ENCODE data around the gene ESRRA.

GRCh38 chr11:64275841-64276240 lies 29.5 kb upstream of the ESRRA start:
- TF ChIP-seq CTCF (IDR thresholded peaks at IDR 0.05) (no peak), POLR2A (IDR thresholded peaks at IDR 0.05) (no peak)

Measured in tibial nerve (tissue), 3 donors.